HG02610 (cell line): ENCODE results near the gene TMBIM6.
A peak's percentile ranks its signal among the peaks of the same experiment; 100 is the strongest.
"Not testable (repeated sequence)": the region's sequence is repeated elsewhere in the genome, so short reads cannot be mapped to it uniquely, and the experiment has no call there.

Experiments
- ATAC-seq: cut with Tn5 transposase; IDR thresholded peaks from one replicate; pipeline ENCODE4 v1.9.1; 2021; ENCODE audit warnings: mild to moderate bottlenecking, moderate library complexity; ENCODE audit not compliant: unreplicated experiment

TMBIM6 gene

GRCh38 chr12:49776413-49776812 is 35.1 kb downstream of the TMBIM6 start:
- peak; percentile 65 for ATAC-seq

- ATAC-seq, result no peak
Measured at GRCh38 chr12:49776858-49777257, 35.5 kb downstream of the TMBIM6 start.

GRCh38 chr12:49777341-49777740 is 36.0 kb downstream of the TMBIM6 start:
- ATAC-seq, result no peak

- ATAC-seq, result peak; percentile 36
Measured at GRCh38 chr12:49777800-49778748, 36.7 kb downstream of the TMBIM6 start.

GRCh38 chr12:49779581-49779980 is 38.2 kb downstream of the TMBIM6 start:
- no peak for ATAC-seq

GRCh38 chr12:49780914-49781313 is 39.6 kb downstream of the TMBIM6 start:
- ATAC-seq, result not testable (repeated sequence)

- no peak for ATAC-seq
Measured at GRCh38 chr12:49783917-49784676, 42.7 kb downstream of the TMBIM6 start.

GRCh38 chr12:49784756-49785409 is 43.5 kb downstream of the TMBIM6 start:
- ATAC-seq, result no peak

GRCh38 chr12:49787672-49788071 is 46.3 kb downstream of the TMBIM6 start:
- no peak for ATAC-seq

- no peak for ATAC-seq
Measured at GRCh38 chr12:49789992-49790391, 48.6 kb downstream of the TMBIM6 start.

- ATAC-seq, result no peak
Measured at GRCh38 chr12:49790741-49791555, 49.6 kb downstream of the TMBIM6 start.

- no peak for ATAC-seq
Measured at GRCh38 chr12:49791700-49792099, 50.3 kb downstream of the TMBIM6 start.

- no peak for ATAC-seq
Measured at GRCh38 chr12:49792181-49792970, 51.0 kb downstream of the TMBIM6 start.

- ATAC-seq, result no peak
Measured at GRCh38 chr12:49792976-49793580, 51.7 kb downstream of the TMBIM6 start.

GRCh38 chr12:49793620-49794019 is 52.3 kb downstream of the TMBIM6 start:
- no peak for ATAC-seq

- no peak for ATAC-seq
Measured at GRCh38 chr12:49794021-49794420, 52.7 kb downstream of the TMBIM6 start.

GRCh38 chr12:49794811-49795653 is 53.7 kb downstream of the TMBIM6 start:
- no peak for ATAC-seq

GRCh38 chr12:49795654-49796105 is 54.3 kb downstream of the TMBIM6 start:
- ATAC-seq, result no peak
